Body of pancreas (tissue), 4 donors: ENCODE results near the gene PRRT3. TPM values are rescaled to one million over a fixed set of nuclear protein-coding genes. Genes with fewer than 3 reads are reported as not detected.
A peak's percentile ranks its signal among the peaks of the same experiment; 100 is the strongest.

Experiments used
- ATAC-seq: fragments of 150-250 bp; one replicate; pipeline ENCODE4 v1.9.1; 2016
- DNase-seq, 4 donors: peaks; one replicate each; pipeline ENCODE4 v3.0.0-alpha.2; 2019
- H3K27ac ChIP-seq, 4 donors: fragments of 200-600 bp; sonication (generic); 1 replicate in 3 of 4; 2 replicates in 1 of 4; pipeline versions ENCODE4 v1.5.1 to v1.6.1; 2016 to 2019; ENCODE audit warnings: mild to moderate bottlenecking in 1 of 4, mixed read lengths in 1 of 4, moderate library complexity in 1 of 4
- H3K27me3 ChIP-seq, 2 donors: fragments of 200-600 bp; sonication (generic); one replicate each; pipeline ENCODE4 v1.6.0; 2016; ENCODE audit warnings: mild to moderate bottlenecking in 1 of 2
- H3K36me3 ChIP-seq, 2 donors: fragments of 200-600 bp; sonication (generic); replicated peaks in 1 of 2; 2 replicates each; pipeline ENCODE4 v1.5.1; 2016; ENCODE audit warnings: low read depth in 2 of 2; ENCODE audit not compliant: insufficient read depth in 1 of 2
- H3K4me1 ChIP-seq: fragments of 200-600 bp; sonication (generic); one replicate; pipeline ENCODE4 v1.6.0; 2016
- H3K4me3 ChIP-seq, 2 donors: fragments of 200-600 bp; sonication (generic); 1 replicate in 1 of 2; 2 replicates in 1 of 2; pipeline ENCODE4 v1.5.1; 2016 to 2019
- H3K9me3 ChIP-seq, 3 donors: fragments of 200-600 bp; sonication (generic); 1 replicate in 2 of 3; 2 replicates in 1 of 3; pipeline ENCODE4 v1.5.1; 2016
- CTCF ChIP-seq, 7 experiments: fragments of 450-650 bp in 4 of 7; fragments of 200-600 bp in 3 of 7; sonication (generic) in 3 of 7; IDR thresholded peaks; one replicate each; pipeline ENCODE4 v1.5.1; 2016 to 2019; ENCODE audit warnings: antibody characterized with exemption in 7 of 7
- POLR2A ChIP-seq, 3 donors: fragments of 450-650 bp; IDR thresholded peaks; one replicate each; pipeline ENCODE4 v1.6.1; 2016; ENCODE audit warnings: antibody characterized with exemption in 3 of 3, mild to moderate bottlenecking in 2 of 3
- WGBS, 2 donors: methylation state at CpG; one replicate each; pipeline ENCODE4 v1.1.5; 2017; 5-methylcytosine and 5-hydroxymethylcytosine counted together
- intact Hi-C: fragments of 100-400 bp; cut with DNase I; formaldehyde crosslinking; loops from one replicate; pipeline ENCODE4 v1.15.1; 2023
- total RNA-seq, 2 donors: library from RNA; depleted of rRNA; stranded (reverse); fragments of >200 nt; gene quantifications; one replicate each; pipeline ENCODE4 v1.1.0, GENCODE V29; 2016

The PRRT3 gene
- total RNA-seq, 2 donors from 2014 or later, result 3.9 to 4.3 TPM

GRCh38 chr3:9916346-9916733, 35.9 kb downstream of the PRRT3 start:
- peaks cover 49% of the 10 kb centered on the region for H3K4me1 ChIP-seq
- ATAC-seq (no peak), DNase-seq (peak in 3 of 4 donors; percentile 16)
- 42 to 52% methylated on average over 4 to 7 of the region's 7 CpGs for WGBS, 2 donors
- H3K27ac ChIP-seq, result peak overlapping the region; percentile 65 to 93 (median 90)
- H3K27me3 ChIP-seq, result no peaks in the 10 kb centered on the region
- H3K9me3 ChIP-seq, result no peaks in the 10 kb centered on the region
- no peak overlapping the region for H3K4me3 ChIP-seq
- no peak for TF ChIP-seq CTCF (IDR thresholded peaks at IDR 0.05)
- TF ChIP-seq POLR2A (IDR thresholded peaks at IDR 0.05), result no peak
- intact Hi-C loops, result no loop called here
- H3K36me3 ChIP-seq, result no peaks in the 10 kb centered on the region

GRCh38 chr3:9915254-9916141, 36.7 kb downstream of the PRRT3 start:
- Histone ChIP-seq H3K27me3 (no peaks in the 10 kb centered on the region), H3K4me1 (peaks cover 49% of the 10 kb centered on the region), H3K27ac (peak overlapping the region; percentile 65 to 93 (median 90)), H3K36me3 (no peaks in the 10 kb centered on the region), H3K4me3 (peak overlapping the region; percentile 37 to 45), H3K9me3 (no peaks in the 10 kb centered on the region)
- TF ChIP-seq POLR2A (IDR thresholded peaks at IDR 0.05) (peak; percentile 41 to 65 (median 62)), CTCF (IDR thresholded peaks at IDR 0.05) (peak; percentile 20 to 60 (median 33))
- 0 to 7% methylated on average over 4 to 43 of the region's 99 CpGs for WGBS, 2 donors
- peak; percentile 73 to 80 (median 76) for DNase-seq
- intact Hi-C loops, result no loop called here
- ATAC-seq, result peak; percentile 68

- Histone ChIP-seq H3K27me3 (no peaks in the 10 kb centered on the region), H3K27ac (peak overlapping the region; percentile 65 to 93 (median 90)), H3K36me3 (no peaks in the 10 kb centered on the region), H3K4me1 (peaks cover 49% of the 10 kb centered on the region), H3K9me3 (no peaks in the 10 kb centered on the region), H3K4me3 (no peak overlapping the region)
- 17 to 30% methylated on average over 1 to 15 of the region's 15 CpGs for WGBS, 2 donors
- no peak for TF ChIP-seq POLR2A (IDR thresholded peaks at IDR 0.05)
- no peak for TF ChIP-seq CTCF (IDR thresholded peaks at IDR 0.05)
- peak in 1 of 4 donors; percentile 20 for DNase-seq
- no peak for ATAC-seq
- intact Hi-C loops, result no loop called here
These were observed 37.5 kb downstream of the PRRT3 start for GRCh38 chr3:9914559-9915253.

GRCh38 chr3:9914011-9914410, 38.2 kb downstream of the PRRT3 start:
- Histone ChIP-seq H3K27me3 (no peaks in the 10 kb centered on the region), H3K36me3 (no peaks in the 10 kb centered on the region), H3K9me3 (no peaks in the 10 kb centered on the region), H3K4me3 (no peak overlapping the region), H3K4me1 (peaks cover 49% of the 10 kb centered on the region), H3K27ac (peak overlapping the region in 2 of 4 donors; percentile 19 to 93)
- intact Hi-C loops, result no loop called here
- peak in 1 of 4 donors; percentile 24 for DNase-seq
- no peak for TF ChIP-seq CTCF (IDR thresholded peaks at IDR 0.05)
- TF ChIP-seq POLR2A (IDR thresholded peaks at IDR 0.05), result no peak
- ATAC-seq, result no peak
- 12 to 44% methylated on average over 1 of the region's 1 CpG for WGBS, 2 donors
